A549 treated with ZK216348 at 1 μM for 4 hours (cell line): ENCODE measurements around the gene FBXO30. TPM values are rescaled to one million over a fixed set of nuclear protein-coding genes. Genes with fewer than 3 reads are reported as not detected.

Source experiments
- total RNA-seq: library from RNA; stranded (reverse); fragments of 200-300 nt; extraction: Qiagen RNA extraction; gene quantifications from 5 replicates; pipeline ENCODE4 v1.2.3, GENCODE V29; 2022; ENCODE audit warnings: low read depth

Gene FBXO30, protein sequence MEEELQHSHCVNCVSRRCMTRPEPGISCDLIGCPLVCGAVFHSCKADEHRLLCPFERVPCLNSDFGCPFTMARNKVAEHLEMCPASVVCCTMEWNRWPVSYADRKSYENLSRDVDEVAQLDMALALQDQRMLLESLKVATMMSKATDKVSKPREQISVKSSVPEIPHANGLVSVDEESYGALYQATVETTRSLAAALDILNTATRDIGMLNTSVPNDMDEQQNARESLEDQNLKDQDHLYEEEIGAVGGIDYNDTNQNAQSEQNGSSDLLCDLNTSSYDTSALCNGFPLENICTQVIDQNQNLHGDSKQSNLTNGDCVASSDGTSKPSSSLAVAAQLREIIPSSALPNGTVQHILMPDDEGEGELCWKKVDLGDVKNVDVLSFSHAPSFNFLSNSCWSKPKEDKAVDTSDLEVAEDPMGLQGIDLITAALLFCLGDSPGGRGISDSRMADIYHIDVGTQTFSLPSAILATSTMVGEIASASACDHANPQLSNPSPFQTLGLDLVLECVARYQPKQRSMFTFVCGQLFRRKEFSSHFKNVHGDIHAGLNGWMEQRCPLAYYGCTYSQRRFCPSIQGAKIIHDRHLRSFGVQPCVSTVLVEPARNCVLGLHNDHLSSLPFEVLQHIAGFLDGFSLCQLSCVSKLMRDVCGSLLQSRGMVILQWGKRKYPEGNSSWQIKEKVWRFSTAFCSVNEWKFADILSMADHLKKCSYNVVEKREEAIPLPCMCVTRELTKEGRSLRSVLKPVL
- total RNA-seq: 3.6 to 6.1 TPM (median 5.4 TPM) in 5 replicates

GRCh38 chr6:145814501-145815308 lies at the start of gene FBXO30:
TSS of gene FBXO30 (minus strand) at chr6:145814795. CDS start at chr6:145806405, 8,390 bp downstream.

Other genes starting within 250 kb of the FBXO30 start
- 3.1 to 5.0 TPM (median 3.2 TPM) in 5 replicates for gene EPM2A, start 79.3 kb downstream of the FBXO30 start, total RNA-seq
- 2.5 to 4.1 TPM (median 3.4 TPM) in 5 replicates for gene SHPRH, start 149.6 kb upstream of the FBXO30 start, total RNA-seq
- gene GRM1, start 214.3 kb upstream of the FBXO30 start, total RNA-seq: 0.02 to 0.11 TPM in 2 of 5 replicates, not detected in the others